ENCODE data around the gene ACTR10.
"Not testable (repeated sequence)": the region's sequence is repeated elsewhere in the genome, so short reads cannot be mapped to it uniquely, and the experiment has no call there.

ACTR10 gene

DNA sequence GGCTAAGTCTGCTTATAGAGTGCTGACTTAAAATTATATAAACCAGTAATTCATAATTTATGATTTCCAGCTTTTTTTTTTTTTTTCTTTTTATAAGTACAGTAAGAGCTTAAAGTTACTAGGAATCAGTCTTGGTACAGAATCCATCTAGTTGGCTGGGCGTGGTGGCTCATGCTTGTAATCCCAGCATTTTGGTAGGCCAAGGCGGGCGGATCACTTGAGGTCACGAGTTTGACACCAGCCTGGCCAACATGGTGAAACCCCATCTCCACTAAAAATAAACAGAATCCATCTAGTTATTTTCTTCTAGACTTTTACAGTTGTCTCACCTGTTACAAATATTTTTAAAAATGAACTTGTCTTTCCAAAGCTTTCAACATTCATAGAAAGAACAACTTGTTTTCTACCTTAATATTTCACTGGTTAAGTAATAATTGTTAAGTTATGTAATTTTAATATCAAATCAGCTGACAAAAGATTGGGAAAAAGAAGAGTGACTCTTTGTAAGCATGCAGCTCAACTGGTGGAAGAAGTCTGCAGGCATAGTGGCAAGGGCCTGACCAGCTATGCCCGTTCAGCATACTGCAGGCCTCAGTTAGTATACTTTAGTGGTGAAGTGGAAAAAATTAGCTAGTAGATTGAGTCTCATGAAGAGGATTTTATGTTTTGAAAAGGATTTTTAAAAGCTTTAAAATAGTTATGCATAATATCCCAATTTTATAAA is 27.3 kb downstream of the ACTR10 start:
- no peak for DNase-seq

DNA sequence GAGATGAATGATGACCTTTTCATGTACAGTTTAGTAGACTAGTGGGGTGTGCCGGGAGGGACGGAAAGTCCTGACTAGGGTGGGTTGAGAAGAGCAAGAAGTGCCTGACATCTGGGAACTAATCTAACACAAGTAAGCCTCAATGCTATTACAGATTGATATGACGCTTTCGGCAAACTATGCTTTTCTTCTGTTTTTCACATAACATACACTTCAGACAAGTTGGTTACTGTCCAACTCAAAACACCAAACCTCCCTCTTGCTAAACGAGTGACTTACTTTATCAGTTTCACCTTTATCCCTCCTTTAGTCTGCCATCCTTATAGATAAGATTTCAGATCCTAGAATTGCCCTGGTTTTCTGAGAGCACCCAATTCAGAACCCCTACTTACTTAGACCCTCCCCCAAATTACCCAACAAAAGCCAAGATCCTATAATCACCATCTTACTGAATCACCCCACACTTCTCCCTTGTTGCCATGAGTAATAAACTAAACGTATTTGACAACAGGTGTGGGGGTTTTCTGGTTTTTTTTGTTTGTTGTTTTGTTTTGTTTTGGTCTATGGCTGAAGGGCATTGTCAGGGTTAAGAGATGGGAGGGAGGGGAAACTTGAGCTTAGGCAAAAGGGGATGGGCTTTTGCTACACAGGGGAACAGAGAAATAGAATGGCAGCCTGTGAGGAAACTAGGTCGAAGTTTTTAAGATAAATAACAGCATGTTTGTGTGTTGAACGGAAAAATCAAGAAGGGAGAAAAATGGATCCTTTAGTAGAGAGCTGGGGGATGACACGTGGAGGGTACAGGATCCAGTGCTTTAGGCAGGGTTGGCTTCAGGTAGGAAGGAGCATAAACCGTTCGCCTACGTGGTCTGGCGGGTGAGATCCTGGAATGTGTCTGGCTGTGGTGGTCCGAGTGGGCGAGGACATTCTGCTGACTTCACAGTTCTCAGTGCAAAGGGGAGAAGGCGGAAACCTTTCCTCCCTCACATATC is 38.6 kb downstream of the ACTR10 start:
- DNase-seq = no peak

DNA sequence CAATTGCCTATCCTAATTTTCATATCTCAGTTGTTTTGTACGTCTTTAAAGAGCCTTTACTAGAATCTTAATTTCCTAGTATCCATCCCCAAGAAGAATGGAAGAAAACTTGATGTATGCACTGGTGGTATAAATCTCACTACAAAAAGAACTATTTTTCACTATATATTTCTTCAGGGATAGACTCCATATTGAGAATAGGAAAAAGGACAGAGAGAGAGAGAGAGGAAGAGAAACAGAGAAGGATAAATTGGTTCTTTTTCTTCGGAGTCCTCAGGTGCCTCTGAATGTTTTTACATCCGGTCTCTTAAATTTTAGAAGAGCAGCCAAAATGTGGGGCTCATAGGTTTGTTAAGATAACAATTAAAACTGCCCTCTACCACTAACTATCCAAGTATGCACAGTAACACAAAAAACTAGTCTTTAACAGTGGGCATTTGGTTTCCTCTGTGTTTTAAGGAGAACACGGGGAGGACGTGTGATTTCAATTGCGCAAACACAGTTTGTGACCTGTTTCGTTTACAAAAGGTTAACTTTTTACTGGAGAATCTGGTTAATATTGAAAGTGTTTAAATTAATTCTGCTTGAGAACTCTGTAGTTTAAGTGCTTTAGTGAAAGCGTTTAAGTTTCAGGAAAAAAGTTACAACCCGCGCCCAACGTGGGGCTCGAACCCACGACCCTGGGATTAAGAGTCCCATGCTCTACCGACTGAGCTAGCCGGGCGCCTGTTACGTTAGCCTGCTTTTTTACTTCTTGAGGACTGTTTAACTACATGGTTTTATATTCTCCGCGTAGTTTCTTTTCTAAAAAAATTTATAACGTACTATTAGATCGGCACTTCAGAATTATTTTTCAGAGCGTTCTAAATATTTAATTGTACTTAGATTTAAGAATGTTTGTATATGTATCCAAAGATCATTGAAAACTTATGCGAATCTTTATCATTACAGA is 39.6 kb downstream of the ACTR10 start:
- DNase-seq = peak; percentile 68

DNA sequence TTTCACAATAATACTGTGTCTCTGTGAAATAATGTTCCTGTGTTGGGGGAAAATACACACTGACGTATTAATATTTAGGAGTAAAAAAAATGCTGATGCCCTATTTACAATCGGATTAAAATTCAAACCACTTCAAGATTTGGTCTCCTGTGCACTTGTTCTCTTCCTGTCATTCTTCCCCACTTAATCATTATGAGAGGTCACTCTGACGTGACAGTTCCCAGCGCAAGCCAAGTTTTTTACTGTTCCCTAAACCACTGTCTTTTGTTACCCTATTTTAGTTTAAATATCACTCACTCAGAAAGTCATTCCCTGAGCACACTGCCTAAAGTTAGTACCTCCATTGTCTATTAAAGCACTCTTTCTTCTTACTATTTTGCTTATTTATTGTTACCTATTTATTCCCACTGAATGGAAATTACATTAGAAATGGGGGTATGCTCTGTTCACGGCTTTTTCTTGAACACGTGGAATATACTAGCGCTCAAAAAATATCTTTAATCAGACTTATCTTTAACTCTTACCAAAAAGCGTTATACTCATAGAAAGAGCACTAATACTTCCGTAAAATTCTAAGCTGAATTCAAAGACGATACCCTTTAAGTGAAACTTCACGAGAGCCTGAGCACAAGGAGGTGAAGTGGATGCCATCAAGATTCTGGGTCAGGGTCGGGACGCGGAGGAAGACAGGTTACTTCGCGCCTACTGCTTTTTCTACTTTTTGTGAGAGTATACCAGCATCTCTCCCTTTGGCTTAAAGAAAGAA is 44.0 kb downstream of the ACTR10 start:
- DNase-seq = peak; percentile 12

DNA sequence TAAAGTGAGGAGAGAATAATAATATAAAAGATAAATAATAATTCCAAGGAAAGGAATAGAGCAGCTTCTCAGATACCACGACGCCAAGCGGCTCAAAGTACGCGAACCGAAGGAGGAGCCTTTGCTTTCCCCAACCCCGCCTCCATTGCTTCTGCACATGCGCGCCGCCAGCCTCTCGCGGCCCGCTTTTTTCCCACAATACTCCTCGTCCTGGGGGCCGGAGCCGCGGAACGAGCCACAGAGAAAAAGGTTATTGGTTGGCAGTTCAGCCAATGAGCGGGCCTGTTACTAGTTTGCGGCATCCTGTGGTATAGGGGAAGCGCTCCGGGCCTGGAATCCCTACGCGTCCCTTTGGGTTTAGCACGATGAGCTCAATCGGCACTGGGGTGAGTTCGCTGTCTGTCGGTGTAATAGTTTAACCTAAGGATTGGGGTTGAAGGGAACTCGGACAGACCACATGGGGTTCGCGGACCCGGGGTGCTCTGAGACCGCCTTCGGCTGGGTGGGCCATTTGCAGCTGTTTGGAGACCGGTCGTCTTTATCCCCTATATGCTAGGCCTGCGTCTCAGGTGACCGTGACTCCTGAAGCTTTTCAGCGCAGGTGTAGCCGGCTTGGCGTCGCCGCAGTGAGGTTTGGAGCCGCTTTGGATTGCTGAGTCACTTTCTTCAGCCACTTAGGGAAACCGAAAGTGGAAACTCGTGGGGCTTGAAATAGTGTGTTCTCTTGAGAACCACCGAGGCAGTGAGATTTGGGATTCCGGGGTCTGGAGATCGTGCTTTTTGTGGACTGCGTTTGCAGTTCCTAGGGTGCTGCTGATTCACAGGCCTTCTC is 44.8 kb downstream of the ACTR10 start, which contains the start of gene PSMA3:
PSMA3 (plus strand) TSS at position 288 of the 832 bp plus-strand sequence; CDS start at position 366, 78 bp downstream.
- peak; percentile 98 for DNase-seq

DNA sequence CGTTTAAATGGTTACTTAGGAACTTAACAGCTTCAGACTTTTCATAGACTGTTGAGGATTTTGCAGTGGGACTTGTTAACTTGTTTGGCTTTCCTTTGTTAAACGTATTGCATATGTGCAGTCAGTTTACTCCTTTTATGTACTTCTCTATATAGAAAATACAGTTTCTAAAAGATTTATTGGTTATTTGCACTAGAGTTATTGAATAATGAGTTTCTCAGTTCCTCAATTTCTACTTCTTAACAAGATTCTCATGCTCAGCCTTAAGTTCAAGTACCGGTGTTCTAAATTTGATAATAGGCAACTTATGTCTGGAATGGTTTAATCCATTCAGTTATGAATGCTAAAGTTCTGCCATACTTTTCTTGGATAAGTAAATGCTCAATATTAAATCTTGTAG is 45.6 kb downstream of the ACTR10 start:
- DNase-seq = no peak

DNA sequence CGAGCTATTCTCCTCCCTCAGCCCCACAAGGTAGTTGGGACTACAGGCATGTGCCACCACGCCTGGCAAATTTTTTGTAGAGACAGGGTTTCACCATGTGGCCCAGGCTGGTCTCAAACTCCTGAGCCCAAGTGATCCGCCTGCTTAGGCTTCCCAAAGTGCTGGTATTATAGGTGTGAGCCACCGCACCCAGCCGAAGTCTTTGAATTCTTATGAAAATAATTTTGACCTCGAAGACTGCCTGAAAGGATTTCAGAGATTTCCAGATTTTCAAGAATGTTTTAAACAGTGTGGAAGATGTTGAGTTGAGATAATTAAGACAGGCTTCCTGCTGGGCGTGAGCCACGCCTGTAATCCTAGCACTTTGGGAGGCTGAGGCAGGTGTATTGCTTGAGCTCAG is 49.7 kb downstream of the ACTR10 start:
- DNase-seq = no peak

DNA sequence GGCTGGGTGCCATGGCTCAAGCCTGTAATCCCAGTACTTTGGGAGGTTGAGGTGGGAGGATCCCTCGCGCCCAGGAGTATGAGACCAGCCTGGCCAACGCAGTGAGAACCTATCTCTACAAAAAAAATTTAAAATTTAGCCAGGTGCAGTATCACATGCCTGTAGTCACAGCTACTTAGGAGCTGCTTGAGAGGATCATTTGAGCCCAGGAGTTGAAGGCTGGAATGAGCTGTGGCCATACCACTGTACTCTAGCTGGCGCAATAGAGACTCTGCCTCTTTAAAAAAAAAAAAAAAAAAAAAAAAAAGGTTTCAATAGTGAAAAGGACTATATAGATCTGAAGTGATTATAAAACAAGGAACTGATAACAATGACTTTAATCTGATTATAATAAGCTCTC is 58.2 kb downstream of the ACTR10 start:
- DNase-seq = no peak

DNA sequence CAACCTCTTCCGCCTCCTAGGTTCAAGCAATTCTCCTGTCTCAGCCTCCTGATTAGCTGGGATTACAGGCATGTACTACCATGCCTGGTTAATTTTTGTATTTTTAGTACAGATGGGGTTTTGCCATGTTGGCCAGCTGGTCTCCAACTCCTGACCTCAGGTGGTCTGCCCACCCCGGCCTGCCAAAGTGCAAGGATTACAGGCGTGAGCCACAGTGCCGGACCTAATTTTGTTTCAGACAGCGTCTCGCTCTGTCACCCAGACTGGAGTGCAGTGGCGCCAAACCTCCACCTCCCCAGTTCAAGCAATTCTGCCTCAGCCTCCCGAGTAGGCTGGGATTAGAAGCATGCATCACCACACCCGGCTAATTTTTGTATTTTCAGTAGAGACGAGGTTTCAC is 62.1 kb downstream of the ACTR10 start:
- DNase-seq = not testable (repeated sequence)

DNA sequence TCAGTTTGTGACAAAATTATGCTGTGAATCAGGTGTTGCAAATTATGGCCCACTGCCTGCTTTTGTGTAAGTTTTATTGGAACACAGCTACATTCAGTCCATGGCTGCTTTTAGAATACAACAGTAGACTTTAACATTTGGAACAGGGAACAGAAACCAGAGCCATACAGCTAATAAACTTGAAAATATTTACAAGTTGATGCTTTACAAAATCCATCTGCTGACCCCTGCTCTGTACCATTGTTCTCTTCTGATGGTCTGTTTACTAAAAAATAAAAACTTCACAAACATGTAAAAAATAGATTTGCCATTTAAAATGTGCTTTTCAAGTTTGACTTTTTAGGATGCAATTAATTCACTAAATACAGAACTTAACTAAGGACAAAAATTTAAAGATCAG is 65.5 kb downstream of the ACTR10 start:
- DNase-seq = no peak

DNA sequence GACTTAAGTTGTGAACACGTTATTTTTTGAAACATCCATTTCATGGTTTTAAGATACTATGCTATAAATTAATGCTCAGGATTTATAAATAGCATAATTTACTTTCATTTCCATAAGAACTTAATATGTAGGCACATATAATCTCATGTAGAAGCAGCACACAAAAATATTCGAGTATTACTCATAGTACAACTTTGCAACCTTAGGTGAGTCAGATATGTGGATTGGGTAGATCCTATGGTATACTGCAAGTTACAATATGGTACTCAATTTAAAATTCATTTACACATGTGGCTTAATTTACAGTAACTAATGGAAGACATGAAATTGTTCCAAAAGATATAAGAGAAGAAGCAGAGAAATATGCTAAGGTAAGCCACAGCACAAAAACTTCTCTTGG is 70.7 kb downstream of the ACTR10 start:
- no peak for DNase-seq

DNA sequence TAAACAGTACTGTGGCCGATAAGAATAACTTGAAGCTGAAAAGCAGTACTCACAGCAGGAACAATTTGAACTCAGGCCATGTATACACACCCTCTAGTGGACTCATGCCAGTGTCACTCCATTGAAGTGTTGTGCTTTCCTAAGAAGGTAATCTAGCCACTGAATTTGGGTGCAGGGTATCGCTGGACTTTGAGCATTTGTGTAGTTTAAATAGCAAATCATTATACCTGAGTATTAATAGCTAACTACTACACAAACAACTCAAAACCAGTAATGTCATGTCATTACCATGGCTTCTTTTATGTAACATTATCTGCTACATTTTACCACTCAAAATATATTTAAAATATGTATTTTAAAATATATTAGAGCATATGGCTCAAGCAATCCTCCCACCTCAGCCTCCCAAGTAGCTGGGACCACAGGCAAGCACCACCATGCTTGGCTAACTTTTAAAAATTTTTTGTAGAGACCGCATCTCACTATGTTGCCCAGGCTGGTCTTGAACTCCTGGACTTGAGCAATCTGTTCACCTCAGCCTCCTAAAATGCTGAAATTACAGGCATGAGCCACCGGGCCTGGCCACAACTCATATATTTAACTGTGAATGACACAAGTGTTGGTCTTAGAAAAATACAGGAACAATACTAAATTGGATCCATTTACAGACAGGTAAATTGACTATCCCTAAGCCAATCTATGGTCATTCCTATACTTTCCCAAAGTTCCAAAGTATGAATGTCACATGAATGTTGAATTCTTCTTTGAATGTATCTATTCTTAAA is 72.8 kb downstream of the ACTR10 start:
- no peak for DNase-seq

DNA sequence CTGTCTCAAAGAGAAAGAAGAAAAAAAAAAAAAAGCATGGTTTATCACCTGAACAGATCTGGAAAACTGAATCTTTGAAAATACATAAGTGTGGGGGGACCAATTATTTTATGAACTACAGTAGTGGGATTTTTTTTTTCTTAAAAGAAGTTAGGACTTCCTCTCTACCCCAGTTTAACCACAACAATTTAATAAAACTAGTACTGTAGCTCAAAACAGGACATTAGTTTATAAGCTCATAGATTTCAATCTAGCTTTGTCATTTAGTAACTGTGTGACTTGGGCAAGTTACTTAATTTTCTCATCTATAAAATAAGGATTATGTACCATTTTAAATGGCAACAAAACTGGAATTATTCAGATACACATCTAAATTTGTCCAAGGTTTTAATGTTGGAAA is 74.9 kb downstream of the ACTR10 start:
- DNase-seq = no peak

DNA sequence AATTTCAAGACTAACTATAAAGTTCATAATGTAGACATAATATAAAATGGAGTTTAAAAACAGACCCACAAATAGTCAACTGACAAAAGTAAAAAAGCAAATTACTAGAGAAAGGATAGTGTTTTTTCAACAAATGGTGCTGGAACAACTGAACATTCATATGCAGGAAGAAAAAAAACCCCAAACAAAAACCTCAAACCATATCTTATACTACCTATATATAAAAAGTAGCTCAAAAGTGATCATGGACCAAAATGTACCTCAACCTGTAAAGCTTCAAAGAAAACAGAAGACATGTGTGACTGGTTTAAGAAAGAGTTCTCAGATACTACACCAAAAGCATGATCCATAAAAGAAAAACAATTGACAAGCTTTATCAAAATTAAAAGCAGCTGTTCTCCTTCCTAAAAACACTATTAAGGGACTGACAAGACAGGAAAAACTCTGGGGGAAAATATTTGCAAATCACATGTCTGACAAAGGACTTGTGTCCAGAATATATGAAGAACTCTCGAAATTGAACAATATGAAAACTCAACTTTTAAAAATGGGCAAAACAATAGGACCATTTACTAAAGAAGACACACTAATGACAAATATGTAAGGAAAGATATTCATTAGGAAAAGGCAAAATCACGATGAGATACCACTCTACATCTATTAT is 75.7 kb downstream of the ACTR10 start:
- no peak for DNase-seq

DNA sequence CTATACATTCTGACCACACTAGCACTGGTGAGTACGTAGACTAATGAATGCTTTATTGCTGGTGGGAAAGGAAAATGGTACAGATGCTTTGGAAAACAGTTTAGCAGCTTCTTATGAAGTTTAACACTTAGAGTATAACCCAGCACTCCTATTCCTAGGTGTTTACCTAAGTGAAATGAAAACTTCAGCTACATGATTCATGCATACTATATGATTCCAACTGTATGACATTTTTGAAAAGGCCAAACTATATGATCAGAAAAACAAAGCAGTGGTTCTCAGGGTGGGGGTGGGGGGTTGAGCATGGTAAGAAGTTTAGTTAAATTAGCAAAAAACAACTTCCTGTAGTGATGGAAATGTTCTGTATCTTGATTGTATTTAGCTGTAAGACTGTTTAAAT is 76.3 kb downstream of the ACTR10 start:
- DNase-seq = no peak

DNA sequence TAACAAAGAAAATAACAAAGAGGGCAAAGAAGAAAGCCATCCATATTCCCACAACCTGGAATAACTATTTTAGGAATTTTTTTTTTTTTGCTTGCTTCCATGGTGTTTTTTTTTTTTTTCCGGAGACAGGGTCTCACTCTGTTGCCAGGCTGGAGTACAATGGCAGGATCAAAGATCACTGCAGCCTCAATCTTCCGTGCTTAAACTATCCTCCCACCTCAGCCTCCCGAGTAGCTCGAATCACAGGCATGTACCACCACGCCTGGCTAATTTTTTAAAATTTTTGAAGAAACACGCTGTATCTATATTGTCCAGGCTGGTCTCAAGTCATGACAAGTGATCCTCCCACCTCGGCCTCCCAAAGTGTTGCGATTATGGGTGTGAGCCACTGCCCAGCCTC is 78.2 kb downstream of the ACTR10 start:
- no peak for DNase-seq

DNA sequence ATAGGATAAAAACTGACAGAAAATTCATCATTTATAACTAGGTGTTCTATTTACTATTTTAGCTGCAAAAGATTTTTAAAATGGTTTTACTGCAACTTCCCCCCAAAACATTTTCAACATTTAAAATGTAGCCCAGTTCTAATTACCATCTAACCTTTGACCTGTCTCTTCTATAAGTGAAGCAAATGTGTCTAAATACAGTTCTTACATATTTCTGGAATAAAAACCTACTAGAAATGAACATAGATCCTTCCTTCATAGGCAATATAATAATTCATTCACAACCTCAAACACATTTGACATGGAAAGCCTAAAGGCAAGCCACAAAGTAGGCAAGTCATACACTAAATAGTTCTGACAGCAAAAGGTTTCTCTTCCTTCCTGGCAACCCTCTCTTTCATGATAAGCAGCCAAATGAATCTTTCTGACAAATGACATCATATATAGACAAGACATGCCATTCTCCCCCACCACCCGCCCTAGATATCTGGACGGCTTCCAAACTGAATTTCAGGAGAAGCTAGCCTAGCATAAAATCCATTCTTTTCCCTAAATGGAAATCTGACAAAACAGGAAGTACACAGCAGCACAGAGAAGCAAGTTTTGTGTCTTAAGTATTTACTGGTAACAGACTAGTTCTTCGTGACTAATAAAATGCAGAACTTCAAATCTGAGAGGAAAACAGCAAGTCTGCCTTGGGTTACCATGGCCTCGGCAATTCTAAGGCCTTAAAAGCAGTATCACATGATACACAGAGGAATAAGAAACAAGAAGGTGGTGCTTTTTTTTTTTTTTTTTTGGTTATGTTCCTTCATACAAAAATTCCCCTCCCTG is 81.2 kb downstream of the ACTR10 start:
- no peak for DNase-seq

DNA sequence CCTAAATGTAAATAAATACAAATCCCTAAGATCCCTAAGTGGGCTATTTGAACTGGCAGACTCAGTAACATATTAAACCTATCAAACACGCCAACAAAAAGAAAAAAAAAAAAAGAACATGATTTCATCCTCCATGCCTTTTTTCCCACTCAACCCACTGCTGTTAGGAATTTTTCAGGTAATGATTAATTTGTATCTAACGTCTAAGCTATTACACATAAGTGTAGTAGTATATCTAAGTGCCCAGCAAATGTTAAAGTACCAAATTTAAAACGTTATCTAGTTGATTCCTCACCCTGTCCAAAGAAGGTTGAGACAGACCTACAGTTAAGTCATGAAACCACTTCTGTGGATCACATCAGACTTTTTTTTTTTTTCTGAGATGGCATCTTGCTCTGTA is 82.0 kb downstream of the ACTR10 start:
- DNase-seq = no peak
